ENCODE measurements around the gene PSMA2. TPM values are rescaled to one million over a fixed set of nuclear protein-coding genes. Genes with fewer than 3 reads are reported as not detected.

PSMA2 gene
- total RNA-seq, 1 experiment from 2014 or later, result 175 TPM

DNA sequence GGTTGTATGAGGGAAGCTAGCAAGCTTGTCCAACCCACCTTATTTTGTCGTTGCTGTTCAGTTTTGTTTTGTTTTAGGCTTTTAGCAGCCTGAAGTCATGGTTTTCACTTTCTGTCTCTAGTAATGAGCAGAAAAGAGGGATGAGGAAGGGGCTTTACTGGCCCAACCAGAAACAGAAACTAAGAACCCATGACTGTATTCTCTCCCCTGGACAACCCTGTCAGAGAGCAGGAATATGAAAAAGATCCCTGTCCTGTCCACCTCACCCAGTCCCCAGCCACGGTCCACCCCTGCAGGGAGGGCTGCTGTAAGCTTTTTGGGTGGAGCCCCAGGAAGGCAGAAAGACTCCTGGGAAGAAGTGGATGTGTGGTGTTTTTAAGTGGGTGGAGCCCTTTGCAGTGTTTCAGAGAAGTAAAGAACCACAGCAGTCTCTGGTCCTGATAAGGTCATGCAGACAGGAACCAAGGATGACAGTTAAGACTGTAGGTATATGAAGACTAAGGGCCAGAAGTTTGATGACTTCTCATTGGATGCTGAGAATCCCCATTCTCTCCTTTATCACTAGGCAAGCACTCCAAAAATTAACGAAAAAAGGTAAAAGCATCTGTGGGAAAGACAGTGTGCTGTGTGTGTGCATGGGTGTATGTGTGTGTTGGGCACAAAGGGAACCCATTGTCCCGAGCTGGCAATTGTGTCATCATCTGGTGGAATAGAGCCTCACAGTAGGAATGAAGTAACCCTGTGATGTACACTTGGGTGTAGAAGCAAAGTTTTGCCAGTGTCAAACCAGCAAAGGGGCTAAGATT, 14.1 kb upstream of the PSMA2 start:
- no peaks in the 10 kb centered on the region for H3F3A ChIP-seq (ENCODE audit: insufficient read depth, low read depth)
- 0 out of 2 replicates have a peak, but pooled peaks cover 5% of the 10 kb centered on the region for H3K27me3 ChIP-seq (ENCODE audit: insufficient read depth, low read depth)
- H3K36me3 ChIP-seq (ENCODE audit: low read depth), result no peaks in the 10 kb centered on the region
- no peak for DNase-seq
- no peak for TF ChIP-seq EZH2 (IDR thresholded peaks at IDR 0.05; ENCODE audit: low read depth)
- TF ChIP-seq, protein P1, sequence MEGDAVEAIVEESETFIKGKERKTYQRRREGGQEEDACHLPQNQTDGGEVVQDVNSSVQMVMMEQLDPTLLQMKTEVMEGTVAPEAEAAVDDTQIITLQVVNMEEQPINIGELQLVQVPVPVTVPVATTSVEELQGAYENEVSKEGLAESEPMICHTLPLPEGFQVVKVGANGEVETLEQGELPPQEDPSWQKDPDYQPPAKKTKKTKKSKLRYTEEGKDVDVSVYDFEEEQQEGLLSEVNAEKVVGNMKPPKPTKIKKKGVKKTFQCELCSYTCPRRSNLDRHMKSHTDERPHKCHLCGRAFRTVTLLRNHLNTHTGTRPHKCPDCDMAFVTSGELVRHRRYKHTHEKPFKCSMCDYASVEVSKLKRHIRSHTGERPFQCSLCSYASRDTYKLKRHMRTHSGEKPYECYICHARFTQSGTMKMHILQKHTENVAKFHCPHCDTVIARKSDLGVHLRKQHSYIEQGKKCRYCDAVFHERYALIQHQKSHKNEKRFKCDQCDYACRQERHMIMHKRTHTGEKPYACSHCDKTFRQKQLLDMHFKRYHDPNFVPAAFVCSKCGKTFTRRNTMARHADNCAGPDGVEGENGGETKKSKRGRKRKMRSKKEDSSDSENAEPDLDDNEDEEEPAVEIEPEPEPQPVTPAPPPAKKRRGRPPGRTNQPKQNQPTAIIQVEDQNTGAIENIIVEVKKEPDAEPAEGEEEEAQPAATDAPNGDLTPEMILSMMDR (conservative IDR thresholded peaks at IDR 0.05), result no peak
- ChIA-PET CTCF (interaction anchor here (0.5 kb wide), 1 partner anchor 510 kb away, joined by 6 read pairs; no protein-coding TSS in a partner anchor), POLR2A (ENCODE audit: unreplicated experiment) (no interaction called here)
- H4K20me1 ChIP-seq (ENCODE audit: insufficient read depth), result no peaks in the 10 kb centered on the region
- no peaks in the 10 kb centered on the region for H3K9me3 ChIP-seq (ENCODE audit: insufficient read depth, low read depth)
- no peak overlapping the region for H3K4me3 ChIP-seq
- no peak overlapping the region for H2AFZ ChIP-seq
- no peaks in the 10 kb centered on the region for H3K9me2 ChIP-seq (ENCODE audit: insufficient read depth)
- peak overlapping the region; percentile 44 for H3K4me2 ChIP-seq
- no peak overlapping the region for H3K27ac ChIP-seq
- BruUV-seq (replicated peaks), result no TSS peak
- no peaks in the 10 kb centered on the region for H3K79me2 ChIP-seq (ENCODE audit: low read depth)
- no peaks in the 10 kb centered on the region for H3K4me1 ChIP-seq (replicated peaks; ENCODE audit: insufficient read depth)
- intact Hi-C loops (cut with micrococcal nuclease; ENCODE audit: unreplicated experiment), result no loop called here

DNA sequence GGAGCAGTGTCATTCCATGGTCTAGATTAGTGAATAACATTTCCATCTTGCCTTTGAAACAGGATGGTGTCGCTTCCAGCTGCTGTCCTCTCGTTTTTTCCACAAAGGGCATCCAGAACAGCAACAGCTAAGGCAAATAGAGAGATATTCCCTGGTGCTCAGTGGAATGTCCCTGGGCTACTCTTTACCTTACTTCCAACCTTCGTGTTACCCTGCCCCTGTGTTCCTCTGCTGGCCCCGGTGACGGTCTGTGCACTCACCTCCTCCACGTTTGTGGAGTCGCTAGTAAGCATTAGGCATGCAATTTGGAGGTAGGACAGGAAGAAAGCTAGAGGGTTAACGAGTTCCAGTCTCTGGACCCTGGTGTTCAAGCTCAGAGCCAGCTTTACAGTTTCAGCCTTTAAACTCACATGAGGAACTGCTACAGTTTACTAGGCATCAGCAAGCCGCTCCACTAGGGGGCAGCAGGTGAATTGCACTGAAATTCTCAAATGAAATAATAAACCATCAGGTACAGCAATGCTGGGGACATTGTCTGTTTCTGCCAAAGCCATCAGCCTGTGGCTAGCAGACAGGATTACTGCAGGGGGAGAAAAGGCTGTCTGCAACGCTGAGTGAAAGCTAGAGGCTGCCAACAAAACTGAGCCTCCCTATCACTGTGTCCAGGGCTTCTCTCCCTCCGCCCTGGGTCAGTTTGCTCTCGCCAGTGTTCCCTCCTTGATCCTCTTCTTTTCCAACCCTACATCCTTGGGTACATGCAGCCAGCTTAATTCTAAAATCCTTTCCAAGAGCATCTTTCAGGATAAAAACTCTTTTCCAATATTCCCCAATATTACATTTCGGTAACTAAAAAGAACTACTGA, 9.2 kb upstream of the PSMA2 start:
- Histone ChIP-seq H3K9me3 (ENCODE audit: insufficient read depth, low read depth) (no peaks in the 10 kb centered on the region), H3F3A (ENCODE audit: insufficient read depth, low read depth) (peaks cover 11% of the 10 kb centered on the region; the same call in 1 of the 2 replicates), H4K20me1 (ENCODE audit: insufficient read depth) (no peaks in the 10 kb centered on the region), H3K9me2 (ENCODE audit: insufficient read depth) (no peaks in the 10 kb centered on the region), H3K79me2 (ENCODE audit: low read depth) (0 out of 2 replicates have a peak, but pooled peaks cover under 1% of the 10 kb centered on the region), H3K4me2 (no peak overlapping the region), H3K27ac (no peak overlapping the region), H2AFZ (no peak overlapping the region), H3K4me3 (no peak overlapping the region), H3K36me3 (ENCODE audit: low read depth) (peaks cover 8% of the 10 kb centered on the region), H3K27me3 (ENCODE audit: insufficient read depth, low read depth) (no peaks in the 10 kb centered on the region), H3K4me1 (replicated peaks; ENCODE audit: insufficient read depth) (no peaks in the 10 kb centered on the region)
- no peak for TF ChIP-seq EZH2 (IDR thresholded peaks at IDR 0.05; ENCODE audit: low read depth)
- TF ChIP-seq, protein P1 (conservative IDR thresholded peaks at IDR 0.05), result peak; percentile 98
- ChIA-PET CTCF (interaction anchor here (0.7 to 1.0 kb wide), 2 partner anchors 8 to 641 kb away, joined by 3 read pairs; partner anchors contain the start of gene STK17A), POLR2A (ENCODE audit: unreplicated experiment) (no interaction called here)
- no TSS peak for BruUV-seq (replicated peaks)
- intact Hi-C loops (cut with micrococcal nuclease; ENCODE audit: unreplicated experiment), result loop anchor here (1.0 to 5.0 kb wide), 5 partner anchors 320 to 898 kb away; no protein-coding TSS in a partner anchor
- peak; percentile 58 to 69 for DNase-seq

All from PC-9 (cell line).